Glutamatergic neuron (in vitro differentiated cells): Measurements from ENCODE around the gene DLG2. TPM values are rescaled to one million over a fixed set of nuclear protein-coding genes. Genes with fewer than 3 reads are reported as not detected.

ENCODE experiments used
- DNase-seq: peaks from one replicate; pipeline ENCODE4 v3.0.0; 2022
- H3K27ac Mint-ChIP-seq: one replicate; pipeline ENCODE4 v1.8.0; 2020; ENCODE audit warnings: mild to moderate bottlenecking, mixed read lengths, inconsistent platforms; ENCODE audit not compliant: unreplicated experiment
- H3K27me3 Mint-ChIP-seq: one replicate; pipeline ENCODE4 v1.8.0; 2020; ENCODE audit warnings: mild to moderate bottlenecking, moderate library complexity, mixed read lengths, inconsistent platforms; ENCODE audit not compliant: unreplicated experiment
- H3K36me3 Mint-ChIP-seq: one replicate; pipeline ENCODE4 v1.8.0; 2020; ENCODE audit warnings: mild to moderate bottlenecking, mixed read lengths, inconsistent platforms; ENCODE audit not compliant: unreplicated experiment
- H3K4me1 Mint-ChIP-seq: one replicate; pipeline ENCODE4 v1.8.0; 2020; ENCODE audit warnings: mild to moderate bottlenecking, low read depth, mixed read lengths, inconsistent platforms; ENCODE audit not compliant: unreplicated experiment
- H3K4me3 Mint-ChIP-seq: one replicate; pipeline ENCODE4 v1.8.0; 2020; ENCODE audit warnings: mild to moderate bottlenecking, mixed read lengths, inconsistent platforms; ENCODE audit not compliant: unreplicated experiment
- H3K9me3 Mint-ChIP-seq: one replicate; pipeline ENCODE4 v1.8.0; 2020; ENCODE audit warnings: mild to moderate bottlenecking, moderate library complexity, mixed read lengths, inconsistent platforms; ENCODE audit not compliant: unreplicated experiment
- total RNA-seq: library from RNA; stranded (reverse); fragmentation: NEBNext Ultra II Directional; extraction: Animal tissue kit (Norgen Biotek cat#: 25700); gene quantifications from one replicate; pipeline ENCODE4 v1.2.1, GENCODE V29; 2021; ENCODE audit not compliant: unreplicated experiment
- TF ChIP-seq, protein P1 (sequence below): fragments of 200-600 bp; sonication (generic); IDR thresholded peaks from one replicate; pipeline ENCODE4 v1.5.0; 2021; ENCODE audit not compliant: partially characterized antibody, unreplicated experiment

Gene DLG2
- total RNA-seq, 1 donor from 2014 or later = 2.9 TPM

- no peaks in the 10 kb centered on the region for H3K9me3 Mint-ChIP-seq
- no peaks in the 10 kb centered on the region for H3K4me1 Mint-ChIP-seq
- no peak for DNase-seq
- TF ChIP-seq, protein P1, sequence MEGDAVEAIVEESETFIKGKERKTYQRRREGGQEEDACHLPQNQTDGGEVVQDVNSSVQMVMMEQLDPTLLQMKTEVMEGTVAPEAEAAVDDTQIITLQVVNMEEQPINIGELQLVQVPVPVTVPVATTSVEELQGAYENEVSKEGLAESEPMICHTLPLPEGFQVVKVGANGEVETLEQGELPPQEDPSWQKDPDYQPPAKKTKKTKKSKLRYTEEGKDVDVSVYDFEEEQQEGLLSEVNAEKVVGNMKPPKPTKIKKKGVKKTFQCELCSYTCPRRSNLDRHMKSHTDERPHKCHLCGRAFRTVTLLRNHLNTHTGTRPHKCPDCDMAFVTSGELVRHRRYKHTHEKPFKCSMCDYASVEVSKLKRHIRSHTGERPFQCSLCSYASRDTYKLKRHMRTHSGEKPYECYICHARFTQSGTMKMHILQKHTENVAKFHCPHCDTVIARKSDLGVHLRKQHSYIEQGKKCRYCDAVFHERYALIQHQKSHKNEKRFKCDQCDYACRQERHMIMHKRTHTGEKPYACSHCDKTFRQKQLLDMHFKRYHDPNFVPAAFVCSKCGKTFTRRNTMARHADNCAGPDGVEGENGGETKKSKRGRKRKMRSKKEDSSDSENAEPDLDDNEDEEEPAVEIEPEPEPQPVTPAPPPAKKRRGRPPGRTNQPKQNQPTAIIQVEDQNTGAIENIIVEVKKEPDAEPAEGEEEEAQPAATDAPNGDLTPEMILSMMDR = no peak
- peaks cover 1% of the 10 kb centered on the region for H3K27me3 Mint-ChIP-seq
- no peak overlapping the region for H3K27ac Mint-ChIP-seq
- no peak overlapping the region for H3K4me3 Mint-ChIP-seq
- no peaks in the 10 kb centered on the region for H3K36me3 Mint-ChIP-seq
These were observed 1414.4 kb downstream of the DLG2 start for GRCh38 chr11:84212468-84213390.

DNA sequence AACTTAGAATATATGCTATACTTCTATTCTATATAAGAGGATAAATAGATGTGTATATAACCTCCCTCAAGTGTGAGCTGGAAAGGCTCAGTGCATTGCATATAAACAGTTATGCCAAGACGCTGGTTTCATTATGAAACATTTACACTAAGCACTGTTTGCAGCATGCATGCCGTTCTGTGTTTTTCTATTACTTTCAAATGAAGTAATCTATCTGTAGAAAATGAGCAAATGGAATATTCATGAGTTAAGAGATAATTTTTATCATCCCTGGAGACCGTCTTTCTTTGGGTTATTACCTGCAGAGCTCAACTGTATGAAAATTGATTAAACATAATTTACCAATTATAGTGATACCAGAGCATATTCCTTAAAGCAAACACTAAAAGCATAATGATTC, 1415.2 kb downstream of the DLG2 start:
- H3K4me1 Mint-ChIP-seq = no peaks in the 10 kb centered on the region
- TF ChIP-seq, protein P1 = no peak
- no peak overlapping the region for H3K4me3 Mint-ChIP-seq
- H3K27me3 Mint-ChIP-seq = peaks cover 1% of the 10 kb centered on the region
- H3K9me3 Mint-ChIP-seq = no peaks in the 10 kb centered on the region
- no peaks in the 10 kb centered on the region for H3K36me3 Mint-ChIP-seq
- no peak overlapping the region for H3K27ac Mint-ChIP-seq
- DNase-seq = no peak

DNA sequence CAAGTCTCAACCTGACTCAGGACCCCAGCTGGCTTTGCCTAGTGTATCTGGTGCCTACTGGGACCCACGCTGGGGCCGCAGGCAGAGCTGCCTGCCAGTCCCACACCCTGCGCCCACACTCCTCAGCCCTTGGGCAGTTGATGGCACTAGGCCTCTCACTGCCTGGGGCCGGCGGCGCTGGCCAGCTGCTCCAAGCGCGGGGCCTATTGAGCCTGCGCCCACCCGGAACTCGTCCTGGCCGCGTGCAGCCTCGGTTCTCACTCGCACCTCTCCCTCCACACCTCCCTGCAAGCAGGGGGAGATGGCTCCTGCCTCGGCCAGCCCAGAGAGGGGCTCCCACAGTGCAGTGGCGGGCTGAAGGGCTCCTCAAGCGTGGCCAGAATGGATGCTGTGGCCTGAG, 1432.4 kb downstream of the DLG2 start:
- no peaks in the 10 kb centered on the region for H3K9me3 Mint-ChIP-seq
- no peak overlapping the region for H3K4me3 Mint-ChIP-seq
- H3K36me3 Mint-ChIP-seq = no peaks in the 10 kb centered on the region
- TF ChIP-seq, protein P1 = no peak
- H3K27ac Mint-ChIP-seq = no peak overlapping the region
- no peak for DNase-seq
- H3K27me3 Mint-ChIP-seq = no peaks in the 10 kb centered on the region
- no peaks in the 10 kb centered on the region for H3K4me1 Mint-ChIP-seq

GRCh38 chr11:84193706-84194105, 1433.4 kb downstream of the DLG2 start:
- Mint-ChIP-seq H3K4me3 (no peak overlapping the region), H3K27me3 (no peaks in the 10 kb centered on the region), H3K27ac (no peak overlapping the region), H3K4me1 (no peaks in the 10 kb centered on the region), H3K36me3 (no peaks in the 10 kb centered on the region), H3K9me3 (no peaks in the 10 kb centered on the region)
- no peak for DNase-seq
- TF ChIP-seq, protein P1 = no peak

DNA sequence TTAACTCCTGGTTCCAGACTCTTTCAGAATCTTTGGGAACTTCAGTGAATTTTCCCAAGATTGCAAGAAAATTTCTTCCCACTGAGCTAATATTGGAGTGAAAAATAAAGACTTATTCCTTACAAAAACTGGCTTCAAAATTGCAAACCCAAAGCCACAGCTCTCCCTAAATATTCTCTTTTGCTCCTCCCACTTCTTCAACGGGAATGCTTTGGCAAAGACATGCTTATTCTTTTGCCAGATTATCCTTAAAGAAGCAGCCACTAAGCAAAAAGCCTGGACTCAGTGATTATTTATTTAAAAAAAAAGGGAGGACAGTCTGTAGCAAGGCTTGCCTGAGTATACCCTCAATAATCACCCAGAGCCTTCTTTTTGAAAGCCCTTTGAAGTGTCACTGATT, 1438.6 kb downstream of the DLG2 start:
- DNase-seq = no peak
- Mint-ChIP-seq H3K9me3 (peaks cover 4% of the 10 kb centered on the region), H3K27ac (no peak overlapping the region), H3K4me3 (no peak overlapping the region), H3K27me3 (no peaks in the 10 kb centered on the region), H3K36me3 (no peaks in the 10 kb centered on the region), H3K4me1 (no peaks in the 10 kb centered on the region)
- TF ChIP-seq, protein P1 = no peak
